Endothelial cell of umbilical vein (primary cell): ENCODE results near the gene SART1. TPM values are rescaled to one million over a fixed set of nuclear protein-coding genes. Genes with fewer than 3 reads are reported as not detected.

ENCODE experiments used
- BruUV-seq: library from RNA; stranded (reverse); fragments of 400-500 nt; replicated peaks from 2 replicates; lab custom pipeline; 2021; lab: Mats Ljungman, UMichigan
- CTCF ChIA-PET: fragments of 300-600, 350-600 bp; sonication (Branson Sonifier 250); formaldehyde crosslinking; loops from one replicate; lab custom pipeline; 2021; ENCODE audit warnings: antibody characterized with exemption, inconsistent platforms; lab: Charles Lee
- POLR2A ChIA-PET: fragments of 300-600, 350-600 bp; sonication (Branson Sonifier 250); formaldehyde crosslinking; loops from one replicate; lab custom pipeline; 2021; ENCODE audit warnings: antibody characterized with exemption, inconsistent platforms; lab: Charles Lee
- DNase-seq: peaks from one replicate; pipeline ENCODE4 v3.0.0-alpha.2; 2011; ENCODE audit warnings: low read depth, low spot score
- FAIRE-seq: peaks from 2 replicates; lab custom pipeline; 2011; peaks lifted over from hg19 to GRCh38; lab: Jason Lieb, UNC
- H2AFZ ChIP-seq: 2 replicates; pipeline ENCODE4 v1.6.0; 2012; ENCODE audit warnings: low read depth, low read length, control low read depth, inconsistent platforms
- H3K27ac ChIP-seq: 2 replicates; pipeline ENCODE4 v1.5.1; 2011; ENCODE audit warnings: low read depth, mild to moderate bottlenecking, control low read depth, low read length, moderate library complexity; ENCODE audit not compliant: insufficient read depth
- H3K27me3 ChIP-seq, 2 experiments: 2 replicates each; pipeline versions ENCODE4 v1.6.0 to v1.6.1; 2011; ENCODE audit warnings: low read length in 2 of 2, mixed read lengths in 1 of 2; ENCODE audit not compliant: control insufficient read depth in 2 of 2, insufficient read depth in 2 of 2
- H3K36me3 ChIP-seq, 2 experiments: 2 replicates in 1 of 2; 3 replicates in 1 of 2; pipeline ENCODE4 v1.5.1; 2011; ENCODE audit warnings: low read length in 2 of 2, mild to moderate bottlenecking in 1 of 2, moderate library complexity in 1 of 2; ENCODE audit not compliant: control insufficient read depth in 2 of 2, insufficient read depth in 2 of 2; ENCODE audit errors: extremely low read depth in 1 of 2
- H3K4me1 ChIP-seq: 3 replicates; pipeline ENCODE4 v1.5.1; 2011; ENCODE audit warnings: mild to moderate bottlenecking, low read length; ENCODE audit not compliant: control insufficient read depth, insufficient read depth; ENCODE audit errors: extremely low read depth
- H3K4me2 ChIP-seq: 2 replicates; pipeline ENCODE4 v1.6.1; 2011; ENCODE audit warnings: low read length, control low read depth, mixed read lengths; ENCODE audit not compliant: insufficient read depth
- H3K4me3 ChIP-seq, 3 experiments: fragments of 200-600 bp in 1 of 3; sonication (generic), shearing (Covaris generic) in 1 of 3; replicated peaks in 1 of 3; 2 replicates each; pipeline ENCODE4 v1.5.1; 2011 to 2016; ENCODE audit warnings: control low read depth in 3 of 3, low read length in 3 of 3, mild to moderate bottlenecking in 2 of 3, inconsistent platforms in 1 of 3, low read depth in 1 of 3, moderate library complexity in 1 of 3; ENCODE audit not compliant: insufficient read depth in 1 of 3
- H3K79me2 ChIP-seq: 2 replicates; pipeline ENCODE4 v1.6.0; 2012; ENCODE audit warnings: low read length, inconsistent platforms; ENCODE audit not compliant: control insufficient read depth, insufficient read depth
- H3K9ac ChIP-seq: replicated peaks from 2 replicates; pipeline ENCODE3; 2011; ENCODE audit warnings: low read length, control low read depth; ENCODE audit not compliant: insufficient read depth; ENCODE audit errors: extremely low read depth
- H3K9me1 ChIP-seq: replicated peaks from 3 replicates; pipeline ENCODE4 v1.6.0; 2011; ENCODE audit warnings: mild to moderate bottlenecking, low read length; ENCODE audit not compliant: control insufficient read depth, insufficient read depth; ENCODE audit errors: extremely low read depth
- H3K9me3 ChIP-seq: replicated peaks from 2 replicates; pipeline ENCODE4 v1.5.1; 2012; ENCODE audit warnings: low read length, inconsistent platforms; ENCODE audit not compliant: control insufficient read depth, insufficient read depth
- H4K20me1 ChIP-seq: replicated peaks from 2 replicates; pipeline ENCODE3; 2011; ENCODE audit warnings: mild to moderate bottlenecking, low read length; ENCODE audit not compliant: control insufficient read depth, insufficient read depth; ENCODE audit errors: extremely low read depth
- CTCF ChIP-seq, 2 donors: IDR thresholded peaks; 1 replicate in 1 of 2; 2 replicates in 1 of 2; pipeline ENCODE4 v1.5.1; 2011; ENCODE audit warnings: low read length in 2 of 2, mild to moderate bottlenecking in 2 of 2, moderate library complexity in 2 of 2, control low read depth in 1 of 2, inconsistent platforms in 1 of 2, low read depth in 1 of 2; ENCODE audit not compliant: insufficient read depth in 1 of 2; ENCODE audit errors: extremely low read depth in 1 of 2
- EZH2 ChIP-seq: IDR thresholded peaks from 2 replicates; pipeline ENCODE4 v1.6.1; 2012; ENCODE audit warnings: borderline replicate concordance, low read depth, mild to moderate bottlenecking, moderate library complexity, low read length, inconsistent platforms; ENCODE audit not compliant: severe bottlenecking
- FOS ChIP-seq: IDR thresholded peaks from 2 replicates; pipeline ENCODE4 v1.6.1; 2011; ENCODE audit warnings: mild to moderate bottlenecking, low read length, moderate library complexity, borderline replicate concordance; ENCODE audit not compliant: insufficient read depth
- GATA2 ChIP-seq: IDR thresholded peaks from 2 replicates; pipeline ENCODE4 v1.7.0; 2011; ENCODE audit warnings: low read depth, mild to moderate bottlenecking, moderate library complexity, mixed read lengths, low read length; ENCODE audit not compliant: insufficient read length, insufficient read depth
- JUN ChIP-seq: IDR thresholded peaks from 2 replicates; pipeline ENCODE4 v1.6.1; 2011; ENCODE audit warnings: borderline replicate concordance, low read depth; ENCODE audit not compliant: insufficient read length, insufficient read depth
- MAX ChIP-seq: IDR thresholded peaks from 2 replicates; pipeline ENCODE4 v1.6.1; 2011; ENCODE audit not compliant: insufficient read depth, insufficient read length
- MYC ChIP-seq: IDR thresholded peaks from one replicate; pipeline ENCODE4 v1.6.1; 2011; ENCODE audit warnings: mild to moderate bottlenecking, low read depth, low read length
- POLR2A ChIP-seq: IDR thresholded peaks from 2 replicates; pipeline ENCODE4 v1.6.1; 2012; ENCODE audit warnings: low read depth, mild to moderate bottlenecking, control low read depth, low read length
- POLR2AphosphoS5 ChIP-seq: IDR thresholded peaks from 2 replicates; pipeline ENCODE4 v1.6.1; 2012; ENCODE audit warnings: low read depth, mild to moderate bottlenecking, control low read depth, low read length, moderate library complexity; ENCODE audit not compliant: insufficient read depth
- dilution Hi-C: fragments of 300-500 bp; cut with MboI; formaldehyde crosslinking; loops from one replicate; pipeline ENCODE4 v1.15.0; 2019; ENCODE audit warnings: low sequenced_read_pairs; ENCODE audit not compliant: extremely low pct_ligation_motif_present
- intact Hi-C: fragments of 100-400 bp; cut with micrococcal nuclease; formaldehyde crosslinking; loops from one replicate; pipeline ENCODE4 v1.10.0; 2022
- polyA plus RNA-seq, 4 experiments: library from polyadenylated mRNA; depleted of rRNA in 3 of 4; stranded (reverse) in 3 of 4; unstranded in 1 of 4; fragments of >200 nt; gene quantifications; 2 replicates each; pipeline versions ENCODE4 v1.2.1 to v1.2.3, GENCODE V29; 2011 to 2012; ENCODE audit warnings: missing spikeins in 1 of 4
- total RNA-seq: library from RNA; stranded (reverse); gene quantifications from 2 replicates; pipeline ENCODE4 v1.2.3, GENCODE V29; 2021

The SART1 gene
- total and polyA plus RNA-seq, 2 donors (not counting 3 experiments of a cell fraction or from before 2014, with no cell fraction given), result 21.8 to 62.7 TPM

- Histone ChIP-seq H3K9ac (peak overlapping the region; percentile 25), H3K36me3 (no peaks in the 10 kb centered on the region), H2AFZ (no peak overlapping the region), H3K27me3 (no peaks in the 10 kb centered on the region), H3K9me1 (no peaks in the 10 kb centered on the region), H3K4me1 (peaks cover 65% of the 10 kb centered on the region), H3K4me2 (no peak overlapping the region), H3K27ac (peak overlapping the region; percentile 92), H3K9me3 (no peaks in the 10 kb centered on the region), H4K20me1 (no peaks in the 10 kb centered on the region), H3K4me3 (no peak overlapping the region), H3K79me2 (peaks cover 31% of the 10 kb centered on the region)
- dilution Hi-C loops (no loop called here), intact Hi-C loops (loop anchor here (1.0 to 5.0 kb wide), 3 partner anchors 15 to 137 kb away; partner anchors contain the start of genes FIBP, FOSL1 and SF3B2)
- ChIA-PET POLR2A (interaction anchor here (0.7 to 2.0 kb wide), 5 partner anchors 16 to 137 kb away, joined by 3 to 28 read pairs (median 7); partner anchors contain the start of genes CCDC85B, FIBP and FOSL1), CTCF (interaction anchor here (0.7 to 4.9 kb wide), 12 partner anchors 8 to 135 kb away, joined by 3 to 73 read pairs (median 4); partner anchors contain the start of genes CCDC85B, FIBP and FOSL1)
- TF ChIP-seq POLR2AphosphoS5 (no peak), GATA2 (no peak), JUN (no peak), MAX (no peak), CTCF (IDR thresholded peaks at IDR 0.05; ENCODE audit: extremely low read depth in 1 of 2, insufficient read depth in 1 of 2, low read depth in 1 of 2, low read length in 2 of 2) (no peak), POLR2A (no peak), EZH2 (no peak), FOS (no peak), MYC (no peak)
- FAIRE-seq (no peak), DNase-seq (no peak)
- BruUV-seq, result TSS peak; percentile 0
Measured at GRCh38 chr11:65915101-65915820, 46.3 kb upstream of the SART1 start.
